Measurements from ENCODE around the gene LRRC37B. TPM values are rescaled to one million over a fixed set of nuclear protein-coding genes. Genes with fewer than 3 reads are reported as not detected.

The LRRC37B gene
- total RNA-seq, 1 experiment from 2014 or later = 12.9 TPM

DNA sequence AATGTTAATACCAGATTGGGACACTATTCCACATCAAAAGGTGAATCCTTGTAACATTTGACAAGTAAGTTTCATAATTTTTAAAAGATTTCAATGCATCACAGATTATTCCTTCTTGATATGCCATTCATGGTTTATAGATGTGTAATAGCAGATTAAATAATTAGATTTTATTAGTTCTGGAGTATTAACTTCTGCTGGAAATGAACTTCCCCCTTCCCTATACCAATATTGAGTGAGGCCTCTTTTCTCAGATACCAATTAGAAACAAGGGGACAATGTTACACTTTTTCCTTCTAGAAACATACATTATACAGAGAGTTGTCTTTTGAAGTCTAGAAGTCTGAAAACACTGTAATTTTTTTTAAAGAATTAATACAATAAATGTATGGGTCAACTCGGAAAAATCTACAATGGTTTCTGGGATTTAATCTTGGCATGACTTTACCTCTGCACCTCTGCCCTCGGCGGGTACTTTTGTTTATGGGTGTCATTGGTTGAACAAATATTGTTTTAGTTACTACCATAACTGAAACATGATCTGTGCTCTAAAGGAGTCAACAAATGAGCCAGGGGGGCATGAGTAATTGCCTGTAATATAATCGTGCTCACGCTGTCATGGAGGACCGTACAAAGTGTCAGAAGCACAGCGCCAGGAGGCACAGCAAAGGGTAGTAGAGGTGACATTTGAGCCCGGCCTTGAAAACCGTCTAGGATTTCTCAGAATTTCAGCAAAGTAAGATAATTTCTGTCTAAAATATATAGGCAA, 8.2 kb downstream of the LRRC37B start:
- CTCF ChIA-PET = no interaction called here
- Mint-ChIP-seq H3K4me3 (ENCODE audit: low read depth, unreplicated experiment) (no peak overlapping the region), H3K9me3 (ENCODE audit: low read depth, unreplicated experiment) (no peaks in the 10 kb centered on the region), H3K27ac (ENCODE audit: unreplicated experiment) (no peak overlapping the region), H3K4me1 (ENCODE audit: low read depth, unreplicated experiment) (no peaks in the 10 kb centered on the region), H3K36me3 (ENCODE audit: insufficient read depth, unreplicated experiment) (no peaks in the 10 kb centered on the region), H3K27me3 (ENCODE audit: unreplicated experiment) (no peaks in the 10 kb centered on the region)
- TF ChIP-seq CTCF (IDR thresholded peaks at IDR 0.05; ENCODE audit: unreplicated experiment) = no peak
- DNase-seq = peak; percentile 28
- no TSS peak for BruUV-seq (replicated peaks)
- intact Hi-C loops (cut with micrococcal nuclease; ENCODE audit: unreplicated experiment) = no loop called here

GRCh38 chr17:32016231-32016630, 9.0 kb downstream of the LRRC37B start:
- no peaks in the 10 kb centered on the region for H3K9me3 Mint-ChIP-seq (ENCODE audit: low read depth, unreplicated experiment)
- no peaks in the 10 kb centered on the region for H3K27me3 Mint-ChIP-seq (ENCODE audit: unreplicated experiment)
- H3K4me3 Mint-ChIP-seq (ENCODE audit: low read depth, unreplicated experiment) = no peak overlapping the region
- no peak for DNase-seq
- H3K4me1 Mint-ChIP-seq (ENCODE audit: low read depth, unreplicated experiment) = no peaks in the 10 kb centered on the region
- CTCF ChIA-PET = no interaction called here
- intact Hi-C loops (cut with micrococcal nuclease; ENCODE audit: unreplicated experiment) = no loop called here
- no peaks in the 10 kb centered on the region for H3K36me3 Mint-ChIP-seq (ENCODE audit: insufficient read depth, unreplicated experiment)
- no TSS peak for BruUV-seq (replicated peaks)
- H3K27ac Mint-ChIP-seq (ENCODE audit: unreplicated experiment) = no peak overlapping the region
- no peak for TF ChIP-seq CTCF (IDR thresholded peaks at IDR 0.05; ENCODE audit: unreplicated experiment)

DNA sequence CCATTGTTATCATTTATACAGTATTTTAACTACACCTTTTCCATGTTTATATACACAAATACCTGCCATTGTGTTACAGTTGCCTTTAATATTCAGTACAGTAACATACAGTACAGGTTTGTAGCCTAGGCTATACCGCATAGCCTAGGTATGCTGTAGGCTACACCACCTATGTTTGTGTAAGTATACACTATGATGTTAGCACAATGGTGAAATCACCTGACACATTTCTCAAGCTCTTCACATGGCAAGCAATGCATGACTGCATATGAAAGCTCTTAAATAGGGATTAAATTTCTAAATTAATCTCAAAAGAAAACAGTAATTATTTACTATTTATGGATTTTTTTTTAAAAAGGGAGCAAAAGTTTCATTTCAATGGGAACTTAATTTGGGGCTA, 12.0 kb downstream of the LRRC37B start:
- no peaks in the 10 kb centered on the region for H3K27me3 Mint-ChIP-seq (ENCODE audit: unreplicated experiment)
- no peaks in the 10 kb centered on the region for H3K4me1 Mint-ChIP-seq (ENCODE audit: low read depth, unreplicated experiment)
- BruUV-seq (replicated peaks) = no TSS peak
- no peak overlapping the region for H3K4me3 Mint-ChIP-seq (ENCODE audit: low read depth, unreplicated experiment)
- no peaks in the 10 kb centered on the region for H3K9me3 Mint-ChIP-seq (ENCODE audit: low read depth, unreplicated experiment)
- no peak for DNase-seq
- intact Hi-C loops (cut with micrococcal nuclease; ENCODE audit: unreplicated experiment) = no loop called here
- no peaks in the 10 kb centered on the region for H3K36me3 Mint-ChIP-seq (ENCODE audit: insufficient read depth, unreplicated experiment)
- CTCF ChIA-PET = interaction anchor here (0.6 kb wide), 1 partner anchor 173 kb away, joined by 7 read pairs; no protein-coding TSS in a partner anchor
- H3K27ac Mint-ChIP-seq (ENCODE audit: unreplicated experiment) = no peak overlapping the region
- TF ChIP-seq CTCF (IDR thresholded peaks at IDR 0.05; ENCODE audit: unreplicated experiment) = no peak

DNA sequence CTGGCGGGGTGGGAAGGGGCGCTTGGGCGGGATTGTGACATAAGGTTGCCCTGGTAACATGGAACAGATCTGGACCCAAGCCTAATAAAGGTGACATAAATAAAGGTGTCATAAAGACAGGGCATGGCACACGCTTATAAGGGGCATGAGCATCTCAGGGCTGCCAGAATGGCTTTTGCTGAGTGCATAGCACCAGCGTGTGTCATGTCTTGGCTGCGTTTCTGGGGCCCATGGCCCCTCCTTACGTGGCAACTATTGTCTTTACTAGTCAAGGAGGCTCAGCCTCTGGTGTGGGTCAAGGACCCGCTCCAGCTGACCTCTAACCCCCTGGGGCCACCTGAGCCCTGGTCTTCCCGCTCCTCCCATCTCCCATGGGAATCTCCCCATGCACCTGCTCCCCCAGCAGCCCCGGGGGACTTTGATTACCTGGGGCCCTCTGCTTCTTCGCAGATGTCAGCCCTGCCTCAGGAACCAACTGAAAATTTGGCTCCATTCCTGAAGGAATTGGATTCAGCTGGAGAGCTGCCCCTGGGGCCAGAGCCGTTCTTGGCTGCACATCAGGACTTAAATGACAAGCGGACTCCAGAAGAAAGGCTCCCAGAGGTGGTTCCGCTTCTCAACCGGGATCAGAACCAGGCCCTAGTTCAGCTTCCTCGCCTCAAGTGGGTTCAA, 13.9 kb downstream of the LRRC37B start:
- Mint-ChIP-seq H3K9me3 (ENCODE audit: low read depth, unreplicated experiment) (no peaks in the 10 kb centered on the region), H3K4me1 (ENCODE audit: low read depth, unreplicated experiment) (no peaks in the 10 kb centered on the region), H3K4me3 (ENCODE audit: low read depth, unreplicated experiment) (no peak overlapping the region), H3K27me3 (ENCODE audit: unreplicated experiment) (no peaks in the 10 kb centered on the region), H3K36me3 (ENCODE audit: insufficient read depth, unreplicated experiment) (no peaks in the 10 kb centered on the region), H3K27ac (ENCODE audit: unreplicated experiment) (no peak overlapping the region)
- DNase-seq = no peak
- intact Hi-C loops (cut with micrococcal nuclease; ENCODE audit: unreplicated experiment) = no loop called here
- CTCF ChIA-PET = no interaction called here
- TF ChIP-seq CTCF (IDR thresholded peaks at IDR 0.05; ENCODE audit: unreplicated experiment) = no peak
- no TSS peak for BruUV-seq (replicated peaks)
